HFF-Myc (cell line): ENCODE data around the gene TMEM119.
"Not testable (repeated sequence)": the region's sequence is repeated elsewhere in the genome, so short reads cannot be mapped to it uniquely, and the experiment has no call there.

ENCODE experiments used
- DNase-seq: peaks from one replicate; pipeline ENCODE4 v3.0.0-alpha.2; 2011; ENCODE audit warnings: low read depth; ENCODE audit errors: extremely low read depth
- H3K4me3 ChIP-seq: replicated peaks from 2 replicates; pipeline ENCODE4 v1.5.1; 2011; ENCODE audit warnings: low read depth, mild to moderate bottlenecking, control low read depth, low read length
- TF ChIP-seq, protein P1 (sequence below): IDR thresholded peaks from 2 replicates; pipeline ENCODE4 v1.5.1; 2012; ENCODE audit warnings: mild to moderate bottlenecking, low read depth, low read length, control low read depth; ENCODE audit errors: missing control alignments

Gene TMEM119

GRCh38 chr12:108633534-108634248 is 35.8 kb upstream of the TMEM119 start, which contains the start of gene SELPLG:
Gene SELPLG, minus strand, starts transcription at chr12:108633894. Its CDS starts 9,587 bp downstream, at chr12:108624307.
- no peak within 1 kb of the TSS for H3K4me3 ChIP-seq
- DNase-seq: no peak
- TF ChIP-seq, protein P1, sequence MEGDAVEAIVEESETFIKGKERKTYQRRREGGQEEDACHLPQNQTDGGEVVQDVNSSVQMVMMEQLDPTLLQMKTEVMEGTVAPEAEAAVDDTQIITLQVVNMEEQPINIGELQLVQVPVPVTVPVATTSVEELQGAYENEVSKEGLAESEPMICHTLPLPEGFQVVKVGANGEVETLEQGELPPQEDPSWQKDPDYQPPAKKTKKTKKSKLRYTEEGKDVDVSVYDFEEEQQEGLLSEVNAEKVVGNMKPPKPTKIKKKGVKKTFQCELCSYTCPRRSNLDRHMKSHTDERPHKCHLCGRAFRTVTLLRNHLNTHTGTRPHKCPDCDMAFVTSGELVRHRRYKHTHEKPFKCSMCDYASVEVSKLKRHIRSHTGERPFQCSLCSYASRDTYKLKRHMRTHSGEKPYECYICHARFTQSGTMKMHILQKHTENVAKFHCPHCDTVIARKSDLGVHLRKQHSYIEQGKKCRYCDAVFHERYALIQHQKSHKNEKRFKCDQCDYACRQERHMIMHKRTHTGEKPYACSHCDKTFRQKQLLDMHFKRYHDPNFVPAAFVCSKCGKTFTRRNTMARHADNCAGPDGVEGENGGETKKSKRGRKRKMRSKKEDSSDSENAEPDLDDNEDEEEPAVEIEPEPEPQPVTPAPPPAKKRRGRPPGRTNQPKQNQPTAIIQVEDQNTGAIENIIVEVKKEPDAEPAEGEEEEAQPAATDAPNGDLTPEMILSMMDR: no peak

DNA sequence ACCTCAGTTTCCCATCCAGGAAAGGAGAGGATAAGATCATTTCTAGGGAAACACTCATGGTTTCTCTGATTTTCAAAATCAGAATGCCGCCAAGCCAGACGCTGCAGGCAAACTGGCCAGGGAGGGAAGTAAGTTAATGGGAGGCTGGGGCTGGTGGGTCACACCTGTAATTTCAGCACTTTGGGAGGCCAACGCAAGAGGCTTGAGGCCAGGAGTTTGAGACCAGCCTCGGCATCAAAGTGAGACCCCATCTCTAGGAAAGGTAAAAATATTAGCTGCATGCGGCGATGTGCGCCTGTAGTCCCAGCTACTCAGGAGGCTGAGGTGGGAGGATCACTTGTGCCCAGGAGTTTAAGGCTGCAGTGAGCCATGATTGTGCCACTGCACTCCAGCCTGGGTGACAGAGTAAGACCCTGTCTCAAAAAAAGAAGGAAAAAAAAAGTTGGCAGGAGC is 35.2 kb upstream of the TMEM119 start:
- TF ChIP-seq, protein P1: no peak
- no peak for DNase-seq
- no peak overlapping the region for H3K4me3 ChIP-seq

GRCh38 chr12:108631261-108631660 is 33.4 kb upstream of the TMEM119 start:
- H3K4me3 ChIP-seq: not testable (repeated sequence)

DNA sequence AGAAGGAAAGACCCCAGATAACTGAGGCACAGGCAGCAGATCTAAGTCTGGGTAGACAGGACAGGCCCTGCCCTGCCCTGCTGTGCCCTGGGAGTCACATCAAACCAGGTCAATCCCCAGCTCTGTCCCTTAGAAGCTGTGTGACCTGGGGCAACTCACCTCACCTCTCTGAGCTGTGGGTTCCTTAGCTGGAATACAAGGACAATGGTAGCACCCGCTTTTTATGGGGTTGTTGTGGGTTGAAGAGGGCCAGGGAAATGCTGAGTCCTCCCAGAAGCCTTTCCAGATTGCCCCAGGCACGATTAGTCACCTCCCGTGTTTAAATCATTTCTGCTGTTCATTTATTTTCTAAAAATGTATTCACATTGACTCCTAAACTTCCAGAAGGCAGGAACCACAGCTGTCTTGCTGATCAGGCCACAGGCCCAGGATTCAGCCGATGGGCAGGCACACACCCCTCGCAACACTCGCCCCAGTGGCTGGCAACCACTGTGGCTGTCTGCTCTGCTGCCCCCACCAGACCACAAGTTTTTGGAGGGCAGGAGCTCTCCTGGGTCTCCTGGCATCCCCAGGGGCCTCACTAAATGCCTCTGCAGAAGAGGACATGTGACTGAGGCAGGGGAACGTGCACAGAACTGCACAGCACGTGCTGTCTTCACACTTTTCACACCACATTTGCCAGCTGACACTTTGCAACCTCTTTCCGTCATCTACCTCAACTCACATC is 32.8 kb upstream of the TMEM119 start:
- peak; percentile 73 for DNase-seq

More at GRCh38 chr12:108631261-108631660, 33.4 kb upstream of the TMEM119 start:
- not testable (repeated sequence) for DNase-seq

GRCh38 chr12:108629824-108630476 is 32.1 kb upstream of the TMEM119 start:
- TF ChIP-seq, protein P1: no peak
- H3K4me3 ChIP-seq: no peak overlapping the region
- DNase-seq: no peak

More for the DNA sequence above, 32.8 kb upstream of the TMEM119 start:
- H3K4me3 ChIP-seq: no peak overlapping the region
- TF ChIP-seq, protein P1: no peak

DNA sequence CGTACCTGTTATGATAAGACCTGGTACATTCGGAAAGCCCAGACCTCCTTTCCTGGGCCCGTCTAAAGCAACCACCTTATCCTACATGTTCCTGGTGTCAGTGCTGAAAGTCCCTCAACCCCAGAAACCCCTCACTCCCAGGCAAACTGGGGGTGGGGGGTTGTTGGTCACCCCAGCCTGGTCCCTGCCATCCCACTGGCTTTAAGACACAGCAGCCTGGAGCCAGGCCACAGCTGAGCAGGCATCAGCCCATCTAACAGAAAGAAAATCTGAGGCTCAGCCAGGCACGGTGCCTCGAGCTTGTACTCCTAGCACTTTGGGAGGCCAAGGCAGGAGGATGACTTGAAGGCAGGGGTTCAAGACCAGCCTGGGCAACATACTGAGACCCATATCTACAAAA is 31.3 kb upstream of the TMEM119 start:
- no peak overlapping the region for H3K4me3 ChIP-seq
- DNase-seq: no peak
- TF ChIP-seq, protein P1: no peak
